KG1 (cell line): Measurements from ENCODE around the gene CASR.

ENCODE experiments used
- DNase-seq: peaks from one replicate; lab custom pipeline; 2025; lab: John Stamatoyannopoulos, UW

CASR gene

GRCh38 chr3:122306622-122306953, 123.1 kb downstream of the CASR start:
- no peak for DNase-seq

DNA sequence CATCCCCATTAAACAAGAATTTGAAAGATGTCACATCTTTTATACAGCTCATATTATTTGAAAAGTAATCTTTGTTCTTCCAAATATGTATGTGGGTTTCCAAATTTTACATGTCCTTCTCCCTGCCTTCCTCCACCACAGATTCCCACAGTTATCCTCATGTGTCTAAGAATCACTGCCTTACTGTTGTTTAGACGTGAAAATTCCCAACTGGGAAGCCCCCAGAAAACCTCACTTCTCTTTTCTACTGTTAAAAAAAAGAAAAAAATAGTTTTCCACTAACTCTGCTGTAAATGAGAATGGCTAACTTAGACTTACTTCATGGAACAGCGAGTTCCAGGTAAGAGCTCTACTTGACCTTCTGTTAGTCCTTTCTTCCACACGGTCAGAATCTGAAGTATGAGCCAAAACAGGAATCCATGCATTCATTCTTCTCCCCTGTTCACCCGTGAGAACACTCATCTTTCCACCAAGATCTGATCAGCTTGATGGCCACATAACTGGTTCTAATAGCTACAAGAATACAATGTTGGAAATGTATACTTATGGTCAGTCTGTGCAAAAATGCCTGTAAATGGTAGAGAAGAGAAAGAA, 123.7 kb downstream of the CASR start:
- DNase-seq = no peak

- DNase-seq = no peak
These were observed 124.5 kb downstream of the CASR start for GRCh38 chr3:122307976-122308375.

- no peak for DNase-seq
These were observed 126.9 kb downstream of the CASR start for GRCh38 chr3:122310361-122310760.

- no peak for DNase-seq
These were observed 129.4 kb downstream of the CASR start for GRCh38 chr3:122312826-122313225.

- DNase-seq = no peak
These were observed 129.8 kb downstream of the CASR start for GRCh38 chr3:122313281-122313680.

DNA sequence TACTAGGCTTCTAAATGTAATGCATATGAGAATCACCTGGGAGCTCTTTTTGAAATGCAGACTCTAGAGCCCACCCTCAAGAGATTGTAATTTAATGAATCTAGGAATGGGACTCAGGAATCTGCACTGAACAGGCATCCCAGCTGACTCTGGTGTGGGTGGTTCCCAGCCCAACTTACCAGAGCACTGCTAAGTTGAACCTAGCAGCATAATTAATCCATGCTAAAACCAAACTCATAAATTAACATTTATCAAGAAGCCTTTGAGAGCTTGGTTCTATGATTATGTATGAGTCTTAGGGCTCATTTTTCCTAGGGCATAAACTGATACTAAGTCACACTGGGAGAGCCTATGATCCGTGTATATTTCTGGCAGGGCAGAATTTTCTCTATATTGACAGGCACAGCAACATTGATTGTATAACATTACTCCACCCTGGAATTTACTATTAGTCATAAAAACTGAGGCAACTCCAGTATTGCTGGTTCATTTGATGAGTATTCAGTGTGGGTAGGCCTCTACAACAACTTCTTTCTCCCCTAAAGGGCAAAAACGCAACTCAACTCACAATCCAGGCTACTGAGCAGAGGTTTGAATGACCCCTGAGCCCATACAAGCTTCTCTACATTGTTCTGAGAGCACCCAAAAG, 130.9 kb downstream of the CASR start:
- DNase-seq = no peak

- no peak for DNase-seq
These were observed 132.2 kb downstream of the CASR start for GRCh38 chr3:122315619-122316018.

DNA sequence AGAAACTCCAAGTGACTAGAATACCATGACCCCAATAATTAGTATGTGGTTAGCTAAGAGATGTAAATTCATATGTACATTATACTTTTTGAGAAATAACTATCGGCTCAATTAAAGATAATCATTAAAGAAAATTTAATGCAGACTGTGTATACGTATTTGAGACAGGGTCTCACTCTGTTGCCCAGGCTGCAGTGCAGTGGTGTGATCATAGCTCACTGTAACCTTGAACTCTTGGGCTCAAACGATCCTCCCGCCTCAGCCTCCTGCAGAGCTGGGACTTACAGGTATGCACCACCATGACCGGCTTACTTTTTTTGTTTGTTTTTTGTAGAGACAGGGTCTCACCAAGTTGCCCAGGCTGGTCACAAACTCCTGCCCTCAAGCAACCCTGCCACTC, 132.9 kb downstream of the CASR start:
- no peak for DNase-seq

DNA sequence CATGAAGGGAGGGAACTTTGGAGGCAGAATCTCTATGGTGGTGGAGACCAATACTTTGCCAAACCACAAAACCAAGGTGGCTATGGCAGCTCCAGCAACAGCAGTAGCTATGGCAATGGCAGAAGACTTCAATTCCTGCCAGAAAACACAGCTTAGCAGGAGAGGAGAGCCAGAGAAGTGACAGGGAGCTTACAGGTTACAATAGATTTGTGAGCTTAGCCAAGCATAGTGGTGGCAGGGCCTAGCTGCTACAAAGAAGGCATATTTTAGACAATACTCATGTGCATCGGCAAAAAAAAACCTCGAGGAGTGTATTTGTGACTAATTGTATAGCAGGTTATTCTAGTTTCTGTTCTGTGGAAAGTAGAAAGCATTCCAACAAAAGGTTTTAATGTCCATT, 135.2 kb downstream of the CASR start:
- DNase-seq = no peak

DNA sequence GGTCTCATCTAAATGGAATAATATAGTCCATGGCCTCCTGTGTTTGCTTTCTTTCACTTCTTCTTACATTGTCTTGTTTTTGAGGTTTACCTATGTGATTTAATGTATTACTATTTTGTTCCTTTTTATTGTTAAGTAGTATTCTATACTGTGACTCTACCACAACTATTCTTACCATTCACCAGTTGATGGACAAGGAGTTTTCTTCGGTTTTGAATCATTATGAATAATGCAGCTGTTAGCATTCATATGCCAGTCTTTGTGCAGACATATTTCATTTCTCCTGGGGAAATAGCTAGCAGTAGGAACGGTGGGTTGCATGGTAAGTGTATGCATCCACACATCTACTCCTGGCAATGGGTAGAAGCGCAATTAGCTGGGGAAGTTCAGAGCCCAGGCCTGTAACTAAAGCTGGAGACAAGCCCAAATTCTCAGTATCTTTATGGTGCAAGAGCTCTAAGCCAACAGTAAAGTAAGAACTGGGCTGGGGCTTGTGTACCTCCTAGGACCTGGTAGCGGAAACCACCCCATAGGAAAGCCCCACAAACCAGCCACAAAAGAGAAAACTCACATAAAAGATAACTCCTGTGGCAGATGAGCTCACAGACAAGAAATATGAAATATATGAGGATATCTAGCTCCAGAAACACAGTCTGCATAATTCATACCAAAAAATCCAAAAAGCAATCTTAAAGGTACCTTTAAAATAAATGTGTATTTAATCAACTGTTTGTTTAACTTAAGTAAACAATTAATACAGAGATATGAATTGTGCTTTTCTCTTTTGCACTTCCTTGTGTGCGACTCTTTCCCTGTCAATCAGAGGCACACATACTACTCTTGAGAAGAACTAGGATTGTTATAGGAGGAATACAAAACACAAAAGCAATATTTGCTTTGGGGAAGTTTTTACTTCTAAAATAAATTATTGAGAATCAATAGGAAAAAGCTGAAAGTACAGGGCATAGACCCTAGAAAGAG, 138.9 kb downstream of the CASR start:
- no peak for DNase-seq

DNA sequence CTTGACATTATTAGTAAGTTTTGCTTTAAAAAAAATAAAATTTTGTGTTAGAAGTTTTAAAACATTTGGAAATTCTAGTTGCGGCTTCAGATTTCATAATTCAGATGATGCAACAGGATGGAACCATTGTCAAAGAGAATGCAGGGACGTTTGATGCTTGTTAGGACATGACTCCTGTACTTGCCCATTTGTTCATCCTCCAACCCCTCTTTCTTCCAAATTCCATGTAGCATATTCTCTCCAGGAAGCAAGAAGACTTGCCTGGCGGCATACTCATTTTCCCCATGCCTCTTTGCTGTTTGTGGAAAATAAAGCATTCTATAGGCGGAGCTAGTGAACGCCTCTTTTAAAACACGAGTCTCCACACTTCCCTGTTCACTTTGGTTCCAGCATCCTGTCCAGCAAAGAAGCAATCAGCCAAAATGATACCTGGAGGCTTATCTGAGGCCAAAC, 141.4 kb downstream of the CASR start, which contains the start of gene CSTA:
CSTA (plus strand) TSS at position 378 of the 453 bp plus-strand sequence; CDS start at position 423, 45 bp downstream.
- no peak for DNase-seq

- no peak for DNase-seq
These were observed 142.3 kb downstream of the CASR start for GRCh38 chr3:122325769-122326168.

DNA sequence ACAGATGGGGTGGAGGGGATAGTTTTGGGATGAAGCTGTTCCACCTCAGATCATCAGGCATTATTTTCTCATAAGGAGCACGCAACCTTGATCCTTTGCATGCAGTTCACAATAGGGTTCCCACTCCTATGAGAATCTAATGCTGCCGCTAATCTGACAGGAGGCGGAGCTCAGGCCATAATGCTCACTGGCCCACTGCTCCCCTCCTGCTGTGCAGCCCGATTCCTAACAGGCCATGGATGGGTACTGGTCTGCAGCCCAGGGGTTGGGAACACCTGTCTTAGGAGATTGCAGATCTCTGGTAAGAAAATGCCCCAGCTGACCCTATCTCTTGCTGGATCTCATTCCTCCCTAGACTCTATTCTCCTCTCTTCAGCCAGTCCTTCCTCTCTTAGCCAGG, 148.4 kb downstream of the CASR start:
- DNase-seq = no peak

DNA sequence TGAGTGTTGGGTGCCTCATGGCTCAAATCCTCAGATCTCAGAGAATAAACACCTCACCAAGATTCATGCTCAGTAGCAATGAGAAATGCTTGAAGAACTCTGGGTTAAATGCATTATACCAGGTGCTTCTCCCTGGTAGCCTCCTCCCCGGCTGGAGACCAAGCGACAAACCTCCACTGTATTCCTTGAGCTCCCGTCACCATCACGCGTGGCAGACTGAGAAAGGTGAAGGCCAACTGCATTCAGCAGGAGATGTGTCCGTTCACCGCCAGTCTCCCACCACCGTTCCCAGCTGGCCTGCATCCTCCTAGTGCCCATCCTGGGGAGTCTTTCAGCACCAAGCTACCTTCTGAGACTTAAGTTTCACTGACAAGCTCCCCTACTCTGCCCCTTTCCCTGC, 149.1 kb downstream of the CASR start:
- DNase-seq = no peak
